K562 (cell line): ENCODE measurements around the gene CARMIL1. TPM values are rescaled to one million over a fixed set of nuclear protein-coding genes. Genes with fewer than 3 reads are reported as not detected.

ENCODE experiments used
- ATAC-seq: fragments of 200-7000 bp; cut with Tn5 transposase; 3 replicates; pipeline ENCODE4 v1.9.1; 2020; ENCODE audit warnings: moderate library complexity
- BruUV-seq: library from RNA; stranded (reverse); fragments of 400-500 nt; replicated peaks from 2 replicates; lab custom pipeline; 2021; lab: Mats Ljungman, UMichigan
- CTCF ChIA-PET: fragments of 300-600 bp; formaldehyde crosslinking; extraction: SDS; loops from one replicate; lab custom pipeline; 2021; ENCODE audit warnings: low intra/inter-chr PET ratio; lab: Yijun Ruan, JAX
- POLR2A ChIA-PET: fragments of 300-600, 350-650 bp; sonication (Branson Sonifier 250); formaldehyde crosslinking; extraction: SDS; loops from one replicate; lab custom pipeline; 2021; ENCODE audit warnings: antibody characterized with exemption, inconsistent platforms; lab: Yijun Ruan, JAX
- DNase-seq, 4 experiments: peaks; one replicate each; pipeline versions ENCODE4 v3.0.0 to v3.0.0-alpha.2; 2011 to 2018; ENCODE audit warnings: low spot score in 3 of 4, mixed read lengths in 3 of 4; ENCODE audit errors: extremely low read depth in 1 of 4
- FAIRE-seq: peaks from 2 replicates; lab custom pipeline; 2011; peaks lifted over from hg19 to GRCh38; lab: Jason Lieb, UNC
- H2AFZ ChIP-seq: 2 replicates; pipeline ENCODE4 v1.6.0; 2011; ENCODE audit warnings: low read depth, low read length, control low read depth, inconsistent platforms
- H3K27ac ChIP-seq: fragments of 200-600 bp; 3 replicates; pipeline ENCODE4 v1.8.0; 2011; ENCODE audit warnings: low read depth, mild to moderate bottlenecking, control low read depth, inconsistent platforms, low read length, moderate library complexity, mixed read lengths; ENCODE audit errors: extremely low read depth
- H3K27me3 ChIP-seq, 2 experiments: fragments of 300-600 bp in 1 of 2; 2 replicates in 1 of 2; 3 replicates in 1 of 2; pipeline versions ENCODE4 v1.6.0 to v1.8.0; 2011; ENCODE audit warnings: inconsistent platforms in 2 of 2, low read length in 2 of 2, mild to moderate bottlenecking in 1 of 2, mixed read lengths in 1 of 2, moderate library complexity in 1 of 2; ENCODE audit not compliant: control insufficient read depth in 2 of 2, insufficient read depth in 2 of 2
- H3K36me3 ChIP-seq: fragments of 300-600 bp; 3 replicates; pipeline ENCODE4 v1.8.0; 2011; ENCODE audit warnings: mild to moderate bottlenecking, low read length, inconsistent platforms; ENCODE audit not compliant: control insufficient read depth, insufficient read depth
- H3K4me1 ChIP-seq, 2 experiments: fragments of 200-600 bp in 1 of 2; replicated peaks in 1 of 2; 2 replicates in 1 of 2; 3 replicates in 1 of 2; pipeline versions ENCODE4 v1.5.1 to v1.8.0; 2011; ENCODE audit warnings: inconsistent platforms in 2 of 2, low read length in 2 of 2, mild to moderate bottlenecking in 1 of 2, mixed read lengths in 1 of 2, moderate library complexity in 1 of 2; ENCODE audit not compliant: control insufficient read depth in 2 of 2, insufficient read depth in 2 of 2
- H3K4me2 ChIP-seq: 2 replicates; pipeline ENCODE4 v1.6.1; 2011; ENCODE audit warnings: low read length, control low read depth, inconsistent platforms, mixed read lengths; ENCODE audit not compliant: insufficient read depth
- H3K4me3 ChIP-seq: fragments of 200-600 bp; sonication (generic), shearing (Covaris generic); 2 replicates; pipeline ENCODE4 v1.5.1; 2016; ENCODE audit warnings: control low read depth, inconsistent platforms
- H3K79me2 ChIP-seq: fragments of 200-600 bp; 3 replicates; pipeline ENCODE4 v1.8.0; 2011; ENCODE audit warnings: low read length, inconsistent platforms; ENCODE audit not compliant: control insufficient read depth, insufficient read depth
- H3K9ac ChIP-seq, 2 experiments: 2 replicates each; pipeline versions ENCODE4 v1.6.0 to v1.6.1; 2011; ENCODE audit warnings: low read depth in 2 of 2, low read length in 2 of 2, control low read depth in 1 of 2, inconsistent platforms in 1 of 2, mild to moderate bottlenecking in 1 of 2, mixed read lengths in 1 of 2; ENCODE audit not compliant: insufficient read depth in 1 of 2
- H3K9me1 ChIP-seq: one replicate; pipeline ENCODE4 v1.6.0; 2011; ENCODE audit warnings: inconsistent platforms, mild to moderate bottlenecking, low read length, moderate library complexity; ENCODE audit not compliant: control insufficient read depth, insufficient read depth
- H3K9me3 ChIP-seq: replicated peaks from 2 replicates; pipeline ENCODE4 v1.5.1; 2011; ENCODE audit warnings: low read depth, low read length, inconsistent platforms; ENCODE audit not compliant: control insufficient read depth, insufficient read depth
- H4K20me1 ChIP-seq: replicated peaks from 2 replicates; pipeline ENCODE4 v1.6.1; 2011; ENCODE audit warnings: low read length, inconsistent platforms, mixed read lengths; ENCODE audit not compliant: control insufficient read depth, insufficient read depth
- SLC30A9 ChIP-seq: fragments of 250-450 bp; sonication (Bioruptor Pico); IDR thresholded peaks from 2 replicates; pipeline ENCODE4 v1.8.0; 2022; ENCODE audit warnings: mild to moderate bottlenecking, moderate library complexity
- YY1 ChIP-seq, 3 experiments: IDR thresholded peaks; 2 replicates each; pipeline ENCODE4 v1.6.1; 2011; ENCODE audit warnings: low read length in 2 of 3, mild to moderate bottlenecking in 2 of 3, moderate library complexity in 2 of 3, borderline replicate concordance in 1 of 3, control low read depth in 1 of 3, low read depth in 1 of 3; ENCODE audit not compliant: insufficient read depth in 3 of 3, insufficient replicate concordance in 2 of 3, control insufficient read depth in 1 of 3, insufficient read length in 1 of 3; ENCODE audit errors: extremely low read depth in 1 of 3
- ZBTB1 ChIP-seq: sonication (generic); formaldehyde crosslinking; IDR thresholded peaks from 2 replicates; pipeline ENCODE4 v1.8.1; 2023; ENCODE audit warnings: missing genetic modification reagents, low read depth, mild to moderate bottlenecking, borderline replicate concordance
- WGBS: fragments of 100-300 bp; shearing (Covaris generic); methylation state at CpG from one replicate; pipeline ENCODE4 v1.1.6; 2016; ENCODE audit warnings: low coverage, mixed read lengths; ENCODE audit not compliant: insufficient coverage; ENCODE audit errors: missing lambda C conversion rate; 5-methylcytosine and 5-hydroxymethylcytosine counted together
- in situ Hi-C: fragments of 300-500 bp; cut with MboI; formaldehyde crosslinking; loops from 4 replicates; pipeline ENCODE4 v1.15.0; 2018; ENCODE audit warnings: inconsistent platforms, mixed read lengths
- intact Hi-C: fragments of 100-400 bp; cut with micrococcal nuclease; formaldehyde crosslinking; loops from 2 replicates; pipeline ENCODE4 v1.14.2; 2022
- polyA plus RNA-seq, 8 experiments: library from polyadenylated mRNA; depleted of rRNA in 4 of 8; stranded (reverse) in 5 of 8; unstranded in 3 of 8; fragments of >200 nt; fragmentation: Nextera tagmentation in 2 of 8; fragmentation: Illumina TruSeq in 1 of 8; extraction: Ambion mirVana in 2 of 8; extraction: Trizol in 1 of 8; gene quantifications; 2 replicates each; pipeline versions ENCODE4 v1.2.1 to v1.2.3, GENCODE V29; 2011 to 2014; ENCODE audit warnings: inconsistent platforms in 1 of 8, missing spikeins in 1 of 8
- total RNA-seq, 7 experiments: library from RNA; depleted of rRNA in 6 of 7; stranded (reverse); fragments of >200 nt in 6 of 7; fragmentation: Illumina TruSeq in 2 of 7; extraction: Trizol in 2 of 7; gene quantifications; 2 replicates each; pipeline versions ENCODE4 v1.2.1 to v1.2.3, GENCODE V29; 2011 to 2021; ENCODE audit warnings: low replicate concordance in 1 of 7
- TF ChIP-seq, protein P1 (sequence below), 2 experiments: IDR thresholded peaks in 1 of 2; conservative IDR thresholded peaks in 1 of 2; 2 replicates each; pipeline ENCODE4 v1.6.1; 2016; ENCODE audit warnings: low read depth in 2 of 2, mild to moderate bottlenecking in 1 of 2, missing compliant biosample characterization in 1 of 2, missing genetic modification characterization in 1 of 2, moderate library complexity in 1 of 2
- TF ChIP-seq, protein P2 (sequence below): fragments of 450-650 bp; IDR thresholded peaks from 2 replicates; pipeline ENCODE4 v1.6.1; 2017; ENCODE audit warnings: antibody characterized with exemption, mild to moderate bottlenecking
- TF ChIP-seq, protein P3 (sequence below): sonication (generic); formaldehyde crosslinking; IDR thresholded peaks from 2 replicates; pipeline ENCODE4 v1.9.0; 2022; ENCODE audit warnings: mild to moderate bottlenecking, missing genetic modification reagents
- TF ChIP-seq, protein P4 (sequence below): fragments of 450-650 bp; formaldehyde crosslinking; IDR thresholded peaks from 2 replicates; pipeline ENCODE4 v1.4.0; 2020; ENCODE audit warnings: mild to moderate bottlenecking, moderate library complexity

CARMIL1 gene
- total and polyA plus RNA-seq, 9 of the 15 experiments (the other 6 are each of a cell fraction or from before 2014, with no cell fraction given): 0.04 to 0.32 (median 0.10) TPM; not detected in 1

DNA sequence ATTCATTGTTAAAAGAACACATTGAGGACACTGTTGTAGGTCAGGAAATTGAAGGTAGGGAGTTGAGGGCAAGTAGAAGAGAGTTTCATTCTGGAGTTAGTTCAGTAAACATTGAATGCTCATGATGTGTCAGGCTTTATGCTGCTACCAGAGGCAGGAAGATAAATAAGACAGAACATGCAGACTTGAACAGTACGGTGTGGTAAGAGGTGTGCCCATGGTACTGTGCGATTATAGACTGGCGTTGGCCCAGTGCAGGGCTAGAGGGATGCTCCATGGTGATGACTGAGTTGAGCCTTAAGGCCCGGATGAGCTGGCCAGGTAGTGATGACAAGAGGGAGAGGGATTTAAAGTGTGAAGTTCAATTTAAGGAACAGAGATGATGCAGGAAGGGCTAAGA lies 50.8 kb downstream of the CARMIL1 start (continued):
- no peak for TF ChIP-seq YY1 (IDR thresholded peaks at IDR 0.05; ENCODE audit: borderline replicate concordance in 1 of 3, control insufficient read depth in 1 of 3, extremely low read depth in 1 of 3, insufficient read depth in 3 of 3, insufficient read length in 1 of 3, insufficient replicate concordance in 2 of 3, low read depth in 1 of 3, low read length in 2 of 3)
- TF ChIP-seq, protein P1, sequence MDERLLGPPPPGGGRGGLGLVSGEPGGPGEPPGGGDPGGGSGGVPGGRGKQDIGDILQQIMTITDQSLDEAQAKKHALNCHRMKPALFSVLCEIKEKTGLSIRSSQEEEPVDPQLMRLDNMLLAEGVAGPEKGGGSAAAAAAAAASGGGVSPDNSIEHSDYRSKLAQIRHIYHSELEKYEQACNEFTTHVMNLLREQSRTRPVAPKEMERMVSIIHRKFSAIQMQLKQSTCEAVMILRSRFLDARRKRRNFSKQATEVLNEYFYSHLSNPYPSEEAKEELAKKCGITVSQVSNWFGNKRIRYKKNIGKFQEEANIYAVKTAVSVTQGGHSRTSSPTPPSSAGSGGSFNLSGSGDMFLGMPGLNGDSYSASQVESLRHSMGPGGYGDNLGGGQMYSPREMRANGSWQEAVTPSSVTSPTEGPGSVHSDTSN (CRISPR knock-in tag; IDR thresholded peaks at IDR 0.05; ENCODE audit: low read depth): no peak
- TF ChIP-seq, protein P1 (tag; conservative IDR thresholded peaks at IDR 0.05; ENCODE audit: low read depth): no peak

DNA sequence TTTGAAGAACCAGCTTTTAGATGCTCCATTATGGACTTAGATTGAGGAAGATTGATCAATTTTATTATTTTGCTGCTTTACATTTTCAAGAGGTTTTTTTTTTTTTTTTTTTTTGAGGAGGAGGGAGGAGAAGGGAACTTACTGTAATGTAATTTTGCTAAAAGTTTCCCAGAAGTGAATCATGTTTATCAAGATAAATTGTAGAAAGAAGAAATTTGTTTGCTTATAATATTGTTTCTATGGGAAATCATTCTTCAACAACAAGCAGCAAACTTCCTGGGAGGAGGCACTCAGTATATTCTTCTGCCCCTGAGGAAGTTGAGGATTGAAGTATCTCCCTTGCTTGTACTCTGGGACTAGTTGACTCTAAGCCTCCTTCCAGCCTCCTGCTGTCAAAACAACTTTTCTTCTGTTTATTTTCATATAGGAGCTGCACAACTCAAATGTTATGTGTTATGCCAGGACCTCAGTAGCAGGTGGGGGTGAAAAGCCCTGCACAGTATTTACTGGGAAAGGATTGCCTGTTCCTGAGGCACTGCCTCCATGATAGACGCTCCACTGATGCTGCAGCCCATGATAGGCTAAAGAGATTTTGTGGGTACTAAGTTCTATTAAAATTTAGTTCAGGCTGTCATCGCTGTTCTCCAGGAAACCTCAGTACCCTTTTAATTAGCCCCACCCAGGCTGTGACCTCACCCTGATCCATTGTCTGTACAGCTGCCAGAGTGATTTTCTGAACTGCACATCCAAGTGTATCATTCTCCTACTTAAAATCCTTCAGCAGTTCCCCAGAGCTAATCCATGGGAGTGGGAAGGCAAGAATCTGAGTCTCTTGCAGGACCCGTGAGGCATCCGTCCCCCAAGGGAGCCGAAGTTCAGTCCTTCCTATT lies 51.9 kb downstream of the CARMIL1 start:
- H3K4me2 ChIP-seq: no peak overlapping the region
- no peak overlapping the region for H2AFZ ChIP-seq
- DNase-seq (no peak), ATAC-seq (no peak), FAIRE-seq (no peak)
- H3K27me3 ChIP-seq: no peaks in the 10 kb centered on the region
- no TSS peak for BruUV-seq
- H3K9me3 ChIP-seq: no peaks in the 10 kb centered on the region; the same call in 1 of the 2 replicates
- no peak overlapping the region for H3K9ac ChIP-seq
- no peak overlapping the region for H3K4me3 ChIP-seq
- H3K4me1 ChIP-seq: no peaks in the 10 kb centered on the region
- H3K9me1 ChIP-seq: no peaks in the 10 kb centered on the region
- no peaks in the 10 kb centered on the region for H4K20me1 ChIP-seq
- no peaks in the 10 kb centered on the region for H3K36me3 ChIP-seq
- in situ Hi-C loops: no loop called here
- POLR2A ChIA-PET: interaction anchor here (0.6 kb wide), 1 partner anchor 66 kb away, joined by 3 read pairs; no protein-coding TSS in a partner anchor
- intact Hi-C loops: no loop called here
- WGBS: under 1% methylated on average over 5 of the region's 5 CpGs
- CTCF ChIA-PET: no interaction called here
- H3K79me2 ChIP-seq: no peaks in the 10 kb centered on the region
- no peak overlapping the region for H3K27ac ChIP-seq
- TF ChIP-seq, protein P2, sequence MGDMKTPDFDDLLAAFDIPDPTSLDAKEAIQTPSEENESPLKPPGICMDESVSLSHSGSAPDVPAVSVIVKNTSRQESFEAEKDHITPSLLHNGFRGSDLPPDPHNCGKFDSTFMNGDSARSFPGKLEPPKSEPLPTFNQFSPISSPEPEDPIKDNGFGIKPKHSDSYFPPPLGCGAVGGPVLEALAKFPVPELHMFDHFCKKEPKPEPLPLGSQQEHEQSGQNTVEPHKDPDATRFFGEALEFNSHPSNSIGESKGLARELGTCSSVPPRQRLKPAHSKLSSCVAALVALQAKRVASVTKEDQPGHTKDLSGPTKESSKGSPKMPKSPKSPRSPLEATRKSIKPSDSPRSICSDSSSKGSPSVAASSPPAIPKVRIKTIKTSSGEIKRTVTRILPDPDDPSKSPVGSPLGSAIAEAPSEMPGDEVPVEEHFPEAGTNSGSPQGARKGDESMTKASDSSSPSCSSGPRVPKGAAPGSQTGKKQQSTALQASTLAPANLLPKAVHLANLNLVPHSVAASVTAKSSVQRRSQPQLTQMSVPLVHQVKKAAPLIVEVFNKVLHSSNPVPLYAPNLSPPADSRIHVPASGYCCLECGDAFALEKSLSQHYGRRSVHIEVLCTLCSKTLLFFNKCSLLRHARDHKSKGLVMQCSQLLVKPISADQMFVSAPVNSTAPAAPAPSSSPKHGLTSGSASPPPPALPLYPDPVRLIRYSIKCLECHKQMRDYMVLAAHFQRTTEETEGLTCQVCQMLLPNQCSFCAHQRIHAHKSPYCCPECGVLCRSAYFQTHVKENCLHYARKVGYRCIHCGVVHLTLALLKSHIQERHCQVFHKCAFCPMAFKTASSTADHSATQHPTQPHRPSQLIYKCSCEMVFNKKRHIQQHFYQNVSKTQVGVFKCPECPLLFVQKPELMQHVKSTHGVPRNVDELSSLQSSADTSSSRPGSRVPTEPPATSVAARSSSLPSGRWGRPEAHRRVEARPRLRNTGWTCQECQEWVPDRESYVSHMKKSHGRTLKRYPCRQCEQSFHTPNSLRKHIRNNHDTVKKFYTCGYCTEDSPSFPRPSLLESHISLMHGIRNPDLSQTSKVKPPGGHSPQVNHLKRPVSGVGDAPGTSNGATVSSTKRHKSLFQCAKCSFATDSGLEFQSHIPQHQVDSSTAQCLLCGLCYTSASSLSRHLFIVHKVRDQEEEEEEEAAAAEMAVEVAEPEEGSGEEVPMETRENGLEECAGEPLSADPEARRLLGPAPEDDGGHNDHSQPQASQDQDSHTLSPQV: no peak
- no peak for TF ChIP-seq ZBTB1 (CRISPR knock-in tag)
- TF ChIP-seq, protein P3, sequence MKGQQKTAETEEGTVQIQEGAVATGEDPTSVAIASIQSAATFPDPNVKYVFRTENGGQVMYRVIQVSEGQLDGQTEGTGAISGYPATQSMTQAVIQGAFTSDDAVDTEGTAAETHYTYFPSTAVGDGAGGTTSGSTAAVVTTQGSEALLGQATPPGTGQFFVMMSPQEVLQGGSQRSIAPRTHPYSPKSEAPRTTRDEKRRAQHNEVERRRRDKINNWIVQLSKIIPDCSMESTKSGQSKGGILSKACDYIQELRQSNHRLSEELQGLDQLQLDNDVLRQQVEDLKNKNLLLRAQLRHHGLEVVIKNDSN (CRISPR knock-in tag): no peak
- TF ChIP-seq, protein P4, sequence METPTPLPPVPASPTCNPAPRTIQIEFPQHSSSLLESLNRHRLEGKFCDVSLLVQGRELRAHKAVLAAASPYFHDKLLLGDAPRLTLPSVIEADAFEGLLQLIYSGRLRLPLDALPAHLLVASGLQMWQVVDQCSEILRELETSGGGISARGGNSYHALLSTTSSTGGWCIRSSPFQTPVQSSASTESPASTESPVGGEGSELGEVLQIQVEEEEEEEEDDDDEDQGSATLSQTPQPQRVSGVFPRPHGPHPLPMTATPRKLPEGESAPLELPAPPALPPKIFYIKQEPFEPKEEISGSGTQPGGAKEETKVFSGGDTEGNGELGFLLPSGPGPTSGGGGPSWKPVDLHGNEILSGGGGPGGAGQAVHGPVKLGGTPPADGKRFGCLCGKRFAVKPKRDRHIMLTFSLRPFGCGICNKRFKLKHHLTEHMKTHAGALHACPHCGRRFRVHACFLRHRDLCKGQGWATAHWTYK: no peak
- TF ChIP-seq SLC30A9: no peak
